NCI-H524 treated with DMSO at 0.1 percent for 48 hours (cell line): ENCODE data around the gene CEND1.

ENCODE experiments used
- DNase-seq: peaks from one replicate; lab custom pipeline; 2025; lab: John Stamatoyannopoulos, UW

CEND1 gene

DNA sequence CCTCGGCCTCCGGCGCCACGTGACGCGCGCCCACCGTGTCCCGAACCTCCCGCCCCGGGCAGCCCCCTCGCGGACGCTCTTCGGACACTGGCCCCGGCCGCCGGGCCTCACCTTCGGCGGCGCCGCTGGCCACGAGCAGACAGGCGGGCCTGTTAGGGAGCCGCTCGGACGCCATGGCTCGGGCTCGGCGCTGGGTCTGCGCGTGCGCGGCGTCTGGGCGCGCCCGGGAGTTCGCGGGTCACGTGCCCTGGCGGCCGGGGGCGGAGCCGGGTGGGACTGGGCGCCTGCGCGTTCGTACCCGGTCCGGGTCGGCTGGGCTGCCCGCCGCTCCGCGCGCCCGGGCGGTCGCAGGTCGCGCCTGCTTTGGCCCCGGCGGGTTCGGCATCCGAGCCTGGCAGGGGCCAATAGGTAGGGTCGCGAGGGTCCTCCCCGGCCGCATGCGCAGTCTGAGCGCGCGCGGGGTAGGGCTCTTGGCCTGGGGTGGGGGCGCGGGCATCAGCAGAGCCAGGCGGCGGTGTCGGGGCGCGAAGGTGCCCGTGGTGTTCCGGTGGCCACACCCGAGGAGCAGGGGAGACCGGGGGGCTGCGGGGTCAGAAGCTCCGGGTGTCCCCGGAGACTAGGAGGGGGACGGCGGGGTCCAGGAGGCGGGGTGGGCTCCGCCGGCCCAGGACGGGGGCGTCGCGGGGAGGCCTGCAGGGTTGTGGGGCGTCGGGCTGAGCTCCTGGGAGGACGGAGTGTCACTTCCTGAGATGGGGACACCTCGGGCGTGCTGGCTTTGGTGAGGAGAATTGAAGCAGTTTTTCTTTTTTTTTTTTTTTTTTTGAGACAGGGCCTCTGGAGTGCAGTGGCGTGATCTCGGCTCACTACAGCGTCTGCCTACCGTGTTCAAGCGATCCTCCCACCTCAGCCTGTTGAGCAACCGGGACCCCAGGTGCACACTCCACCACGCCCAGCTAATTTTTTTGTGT, 12.3 kb downstream of the CEND1 start, which contains the start of gene GATD1:
Gene GATD1 (minus strand): TSS at position 200 of the 968 bp plus-strand sequence. CDS start 25 bp downstream, at position 175.
- no peak for DNase-seq

DNA sequence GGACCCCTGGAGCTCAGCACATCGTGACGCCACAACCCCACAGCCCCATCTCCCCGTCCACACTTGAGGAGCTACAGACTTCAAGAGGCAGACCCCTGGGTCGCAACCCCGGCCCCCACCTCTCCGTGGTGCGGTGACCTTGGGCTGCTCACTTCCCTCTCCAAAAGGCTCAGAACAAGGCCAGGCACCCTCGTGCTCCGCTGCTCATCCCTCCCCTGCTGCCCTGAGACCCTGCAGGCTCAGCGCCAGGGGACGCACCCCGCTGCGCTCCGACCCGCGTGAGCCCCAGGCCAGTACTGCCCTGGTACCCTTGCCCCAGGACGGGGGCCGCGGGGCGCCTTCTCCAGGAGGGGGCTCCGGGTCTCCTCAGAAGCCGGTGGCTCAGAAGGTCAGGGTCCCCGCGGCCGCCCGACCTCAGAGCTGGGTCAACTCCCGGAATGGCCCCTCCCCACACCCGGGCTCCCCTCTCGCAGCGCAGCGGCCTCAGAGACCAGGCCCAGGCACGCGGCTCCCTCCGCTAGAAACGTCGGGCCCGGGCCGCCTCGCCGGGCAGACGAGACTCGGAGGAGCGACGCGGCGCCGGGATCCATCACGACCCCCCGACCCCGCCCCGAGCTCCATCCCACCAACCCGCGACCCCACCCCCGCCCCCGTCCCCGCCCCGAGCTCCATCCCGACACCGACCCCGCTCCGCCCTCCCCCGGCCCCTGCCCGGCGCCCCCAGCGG, 13.2 kb downstream of the CEND1 start:
- DNase-seq, result no peak

DNA sequence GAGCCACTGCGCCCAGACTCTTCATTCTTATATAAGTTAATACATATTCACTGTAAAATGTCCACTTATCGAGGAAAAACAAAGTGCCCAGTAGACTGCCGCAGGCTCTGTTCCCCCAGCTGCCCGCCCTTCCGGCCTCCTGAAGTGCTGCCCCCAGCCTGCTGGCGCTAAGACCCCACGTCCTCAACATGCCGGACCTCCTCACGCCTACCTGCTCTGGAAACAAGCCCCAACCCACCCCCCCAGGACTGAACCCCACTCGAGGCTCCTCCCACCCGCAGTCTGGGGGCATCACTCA, 13.7 kb downstream of the CEND1 start:
- no peak for DNase-seq

DNA sequence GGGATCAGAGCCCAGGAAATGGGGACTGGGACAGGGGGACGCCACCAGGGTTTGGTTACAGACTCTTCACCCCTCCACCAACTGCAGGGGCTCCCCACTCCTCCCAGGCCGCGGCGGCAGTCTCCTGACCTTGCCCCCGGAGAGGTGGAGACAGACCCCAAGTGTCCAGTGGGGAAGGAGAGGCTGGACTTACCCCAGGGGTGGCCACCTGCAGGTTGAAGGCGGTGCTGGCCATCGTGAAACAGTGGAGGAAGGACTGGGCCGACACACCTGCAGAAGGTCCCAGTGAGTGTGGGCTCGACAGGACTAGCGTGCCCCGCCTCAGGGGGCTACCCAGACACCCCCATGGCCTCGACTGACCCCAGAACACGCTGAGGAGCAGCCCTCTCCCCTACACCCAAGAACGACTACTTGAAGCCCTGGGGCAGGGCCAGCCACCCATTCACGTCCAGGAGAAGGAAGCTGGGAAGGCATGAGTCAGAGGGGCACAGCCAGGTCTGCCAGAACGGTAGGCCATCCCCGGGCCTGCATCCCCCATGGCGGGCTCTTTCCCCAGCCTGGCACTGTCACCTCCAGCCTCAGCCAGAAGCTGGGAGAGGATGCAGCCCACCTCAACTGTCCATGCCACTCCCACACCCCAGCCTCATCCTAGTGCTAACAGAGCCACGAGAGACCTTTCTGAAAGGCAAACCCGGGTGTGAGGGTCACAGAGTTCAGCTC, 14.9 kb downstream of the CEND1 start:
- DNase-seq, result no peak

DNA sequence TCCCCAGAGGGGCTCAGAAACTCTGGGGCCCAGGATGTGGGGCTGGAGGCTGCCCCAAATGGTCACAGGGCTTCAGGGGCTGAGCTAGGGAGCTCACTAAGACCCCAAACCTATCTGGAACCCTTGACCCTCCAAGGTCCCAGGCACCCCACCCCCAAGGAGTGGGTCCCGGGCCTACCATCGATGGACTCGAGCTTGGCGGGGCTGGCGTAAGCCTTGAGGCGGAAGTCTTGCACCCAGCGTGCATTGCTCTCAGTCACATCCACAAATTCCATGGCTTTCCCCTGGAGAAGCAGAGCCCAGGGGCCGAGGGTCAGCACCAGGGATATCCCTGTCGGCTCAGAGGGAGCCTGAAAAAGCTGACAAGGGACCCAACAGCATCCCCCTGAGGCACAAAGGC, 16.1 kb downstream of the CEND1 start:
- DNase-seq, result no peak

DNA sequence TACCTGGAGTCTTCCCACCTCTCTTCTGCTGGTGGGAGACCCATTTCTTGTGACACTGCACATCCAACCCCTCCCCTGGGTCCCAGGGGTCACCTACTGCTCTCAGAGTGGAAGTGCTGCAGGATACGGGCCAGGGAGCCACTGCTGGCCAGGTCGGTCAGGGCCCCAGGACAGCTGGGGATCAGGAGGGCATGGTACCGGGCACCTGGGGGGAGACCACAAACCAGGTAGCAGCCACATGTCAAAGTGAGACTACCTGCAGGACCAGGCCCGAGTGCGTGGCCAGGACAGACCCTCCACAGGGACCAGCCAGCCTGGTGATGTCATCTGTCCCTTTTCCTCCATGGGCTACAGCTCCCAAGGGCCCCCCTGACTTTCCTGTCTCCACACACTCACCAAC, 16.5 kb downstream of the CEND1 start:
- no peak for DNase-seq

DNA sequence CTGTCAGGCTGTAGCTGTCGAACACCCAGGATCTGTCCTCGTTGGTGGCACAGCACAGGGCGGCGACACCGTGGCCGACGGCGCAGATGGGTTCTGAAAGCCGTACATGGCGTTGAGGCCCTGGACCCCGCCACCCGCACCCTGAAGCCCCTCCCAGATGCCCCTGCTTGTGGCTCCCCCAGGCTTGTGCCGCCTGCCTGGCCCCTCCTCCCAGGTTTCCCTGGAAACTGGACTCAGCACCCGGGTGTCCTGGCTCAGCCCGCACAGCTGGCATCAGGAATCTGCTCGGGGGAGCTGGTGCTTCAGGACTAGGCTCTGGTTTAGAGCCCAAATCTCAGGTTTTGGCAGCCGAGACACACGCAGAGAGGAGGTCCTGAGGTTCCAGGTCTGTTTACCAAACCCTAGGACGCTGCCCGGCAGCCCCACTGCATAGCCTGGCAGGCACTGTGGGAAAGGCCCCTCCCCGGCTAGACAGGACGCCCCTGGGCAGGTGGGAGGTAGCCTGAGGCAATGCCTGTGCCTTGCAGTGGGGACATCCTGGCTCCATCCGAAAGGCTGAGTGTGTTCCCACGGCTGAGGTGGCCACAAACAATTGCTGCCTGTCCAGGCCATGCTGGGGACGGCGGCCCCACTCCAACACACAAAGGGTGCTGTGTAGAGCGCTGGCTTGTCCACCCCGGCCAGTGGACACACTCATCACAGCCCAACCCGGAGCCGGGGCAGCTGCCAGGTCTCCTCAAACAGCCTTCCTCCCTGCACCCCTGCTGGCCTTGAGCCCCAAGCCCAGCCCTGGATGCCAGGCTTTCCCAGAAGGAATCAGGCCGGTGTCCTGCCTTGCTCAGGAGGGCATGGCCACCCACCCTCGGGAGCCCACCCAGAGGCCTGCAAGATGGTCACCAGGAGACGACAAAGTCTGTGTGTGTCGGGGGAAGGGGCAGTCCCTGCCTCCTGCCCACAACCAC, 17.2 kb downstream of the CEND1 start:
- no peak for DNase-seq

DNA sequence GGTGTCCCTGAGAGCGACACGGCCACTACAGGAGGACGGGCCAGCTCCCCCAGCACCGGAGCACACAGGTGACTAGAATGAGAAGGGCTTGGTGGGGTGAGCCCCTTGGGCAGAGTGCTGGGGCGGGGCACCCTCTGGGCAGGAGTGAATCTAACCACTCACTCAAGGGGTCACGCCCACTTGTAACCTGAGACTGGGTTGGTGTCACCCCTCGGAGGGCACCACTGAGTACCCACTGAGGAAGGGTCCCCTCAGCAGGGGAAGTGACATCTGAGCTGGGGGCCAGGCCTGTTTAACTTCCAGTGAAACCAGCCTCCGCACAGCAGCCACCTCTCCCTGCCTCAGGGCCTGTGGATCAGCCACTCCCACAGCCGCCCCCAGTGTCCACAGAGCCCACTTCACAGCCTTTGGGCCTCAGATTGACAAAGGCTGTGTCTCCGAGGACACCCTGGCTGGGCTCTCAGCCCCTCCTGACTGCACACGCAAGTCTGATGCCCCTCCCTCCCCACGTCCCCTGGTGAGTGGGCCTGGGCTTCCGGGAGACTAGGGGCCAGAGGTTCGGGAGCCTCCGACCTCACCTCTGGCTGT, 18.2 kb downstream of the CEND1 start:
- no peak for DNase-seq

DNA sequence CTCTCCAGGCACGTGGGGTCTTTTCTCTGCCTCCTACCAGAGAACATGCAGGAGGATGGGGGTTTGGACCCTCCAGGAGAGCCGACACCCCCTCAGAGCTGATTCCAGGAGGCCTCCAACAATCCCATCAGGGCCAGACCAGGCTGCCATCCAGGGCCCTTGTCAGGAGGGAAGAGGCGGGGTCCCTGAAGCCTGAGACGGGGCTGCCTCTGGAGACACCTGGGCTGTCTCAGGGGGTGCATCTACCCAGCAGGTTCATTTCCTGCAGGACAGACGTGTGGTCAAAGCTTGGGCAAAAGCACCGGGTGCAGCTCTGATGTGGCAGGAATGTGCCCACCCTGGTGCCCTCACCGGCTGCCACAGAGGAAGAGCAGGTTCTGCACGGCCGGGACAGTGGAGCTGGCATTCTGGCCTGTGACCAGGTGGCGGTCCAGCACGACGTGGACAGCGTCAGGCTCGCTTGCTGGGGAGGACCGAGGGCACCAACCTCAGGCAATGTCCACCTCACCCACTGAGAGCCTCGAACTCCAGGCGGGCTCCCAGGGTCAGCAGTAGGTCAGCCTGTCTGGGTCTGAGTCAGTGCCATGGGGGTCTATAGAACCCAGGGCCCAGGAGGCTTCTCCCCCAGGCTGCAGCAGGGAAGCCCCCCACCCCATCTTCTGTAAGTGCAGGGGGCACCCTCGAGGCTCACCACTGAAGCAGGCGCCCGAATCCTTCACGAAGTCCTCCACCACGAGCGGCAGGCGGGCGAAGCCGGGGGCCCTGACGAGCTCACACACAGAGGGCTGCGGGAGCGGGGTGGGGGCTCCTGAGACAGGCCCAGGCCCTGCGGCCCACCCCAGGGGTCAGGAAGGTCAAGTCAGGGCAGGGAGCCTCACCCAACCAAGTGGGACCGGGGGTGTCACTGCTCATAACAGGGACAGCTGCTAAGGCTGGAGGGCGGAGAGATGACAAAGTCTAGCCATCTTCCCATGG, 19.0 kb downstream of the CEND1 start:
- DNase-seq, result no peak

DNA sequence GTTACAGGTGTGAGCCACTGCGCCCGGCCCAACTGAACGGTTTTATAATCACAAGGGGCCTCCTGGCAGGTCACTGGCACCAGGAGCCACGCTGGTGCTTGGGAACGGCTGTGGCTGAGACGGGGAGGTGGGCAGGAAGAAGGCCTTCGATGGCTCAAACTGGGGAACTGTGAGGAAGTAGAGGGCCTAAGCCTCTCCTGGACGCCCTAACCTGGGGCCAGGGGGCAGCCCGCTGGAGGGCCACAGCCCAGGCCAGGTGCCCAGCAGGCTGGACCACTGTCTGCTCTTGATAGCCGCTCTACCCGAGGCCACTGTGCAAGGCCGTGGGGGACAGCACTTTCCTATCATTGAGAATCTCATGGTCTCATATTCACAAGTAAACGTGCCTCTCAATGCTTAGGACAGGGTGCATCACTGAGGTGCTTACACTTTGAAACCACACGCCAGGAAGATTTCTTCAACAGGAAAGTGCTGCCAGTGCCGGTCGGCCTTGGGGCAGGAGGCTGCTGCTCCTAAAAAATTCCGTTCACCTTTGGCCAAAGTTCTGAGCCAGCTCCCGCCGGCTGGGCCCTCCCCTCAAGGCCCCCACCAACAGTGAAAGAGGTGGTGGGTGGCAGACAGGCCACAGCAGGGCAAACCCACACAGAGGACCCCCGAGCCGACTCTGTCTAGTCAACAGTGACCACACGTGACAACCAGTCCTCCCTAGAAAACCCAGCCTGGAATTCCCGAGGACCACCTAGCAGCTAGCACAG, 19.8 kb downstream of the CEND1 start:
- DNase-seq, result no peak

DNA sequence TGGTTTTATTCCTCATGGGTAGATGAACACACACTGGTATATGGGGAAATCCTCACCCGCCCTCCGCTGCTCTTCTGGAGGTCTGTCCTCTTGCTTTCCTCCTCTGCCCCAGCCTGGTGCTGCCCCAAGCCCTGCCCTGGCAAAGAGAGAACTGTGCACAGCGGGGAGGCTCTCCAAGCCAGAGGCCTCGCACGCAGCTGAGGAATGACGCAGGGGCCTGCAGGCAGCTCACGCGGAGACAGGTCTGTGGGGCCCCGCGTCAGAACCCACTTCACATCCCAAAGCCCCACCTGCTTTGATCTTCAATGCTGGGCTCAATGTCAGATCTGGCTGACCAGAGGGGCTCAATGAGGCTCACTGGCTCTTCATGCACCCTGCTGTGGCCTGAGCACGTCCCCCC, 22.7 kb downstream of the CEND1 start:
- DNase-seq, result no peak

DNA sequence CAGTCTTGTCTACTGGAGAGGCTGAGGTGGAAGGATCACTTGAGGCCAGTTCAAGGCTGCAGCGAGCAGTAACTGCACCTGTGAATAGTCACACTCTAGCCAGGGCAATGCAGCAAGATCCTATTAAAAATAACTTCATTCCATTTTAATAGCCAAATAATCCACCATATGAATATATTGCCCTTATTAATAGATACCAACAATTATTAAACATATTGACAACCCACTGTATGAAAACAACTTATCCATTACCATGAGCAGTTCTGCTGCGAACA, 23.0 kb downstream of the CEND1 start:
- no peak for DNase-seq

DNA sequence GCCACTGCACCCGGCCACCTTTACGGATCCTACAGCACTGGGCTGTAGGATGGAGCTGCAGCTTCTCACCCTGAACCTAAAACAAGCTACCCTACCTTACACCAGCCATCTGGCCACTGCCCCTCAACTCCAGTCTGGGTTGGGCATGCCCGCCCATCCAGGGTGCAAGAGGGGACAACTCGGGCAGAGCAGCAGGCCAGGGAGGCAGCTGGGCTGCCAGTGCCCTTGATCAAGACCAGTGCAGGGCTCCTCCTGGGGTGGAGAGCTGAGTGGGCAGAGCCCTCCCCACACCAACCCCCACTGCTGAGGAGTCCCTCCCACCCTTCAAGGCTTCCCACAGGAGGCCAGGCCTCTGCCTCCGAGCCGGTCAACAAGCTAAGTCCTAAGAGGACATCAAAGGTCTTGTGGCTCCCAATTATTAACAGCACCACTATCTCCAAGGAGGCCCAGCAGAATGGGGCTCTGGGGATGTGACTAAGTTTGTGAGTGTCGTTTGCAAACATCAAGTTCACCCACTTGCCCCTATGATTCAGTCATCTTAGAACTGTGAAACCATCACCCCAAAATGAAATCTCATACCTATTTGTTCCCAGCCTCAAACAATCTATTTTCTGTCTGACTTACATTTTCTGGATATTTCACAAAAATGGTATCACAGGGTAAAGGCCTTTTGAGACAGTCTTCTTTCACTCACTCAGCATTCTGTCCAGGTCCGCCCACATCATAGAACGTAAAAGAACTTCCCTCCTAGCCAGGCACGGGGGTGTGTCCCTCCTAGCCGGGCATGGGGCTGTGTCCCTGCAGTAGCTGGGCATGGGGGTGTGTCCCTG, 23.6 kb downstream of the CEND1 start:
- DNase-seq, result no peak

DNA sequence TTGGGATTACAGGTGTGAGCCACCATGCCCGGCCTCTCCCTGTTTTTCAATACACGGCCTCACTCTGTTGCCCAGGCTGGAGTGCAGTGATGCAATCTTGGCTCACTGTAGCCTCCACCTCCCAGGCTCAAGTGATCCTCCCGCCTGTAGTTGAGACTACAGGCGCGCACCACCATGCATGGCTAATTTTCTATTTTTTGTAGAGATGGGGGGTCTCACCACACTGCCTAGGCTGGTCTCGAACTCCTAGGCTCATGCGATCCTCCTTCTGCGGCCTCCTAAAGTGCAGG, 24.1 kb downstream of the CEND1 start:
- DNase-seq, result no peak

DNA sequence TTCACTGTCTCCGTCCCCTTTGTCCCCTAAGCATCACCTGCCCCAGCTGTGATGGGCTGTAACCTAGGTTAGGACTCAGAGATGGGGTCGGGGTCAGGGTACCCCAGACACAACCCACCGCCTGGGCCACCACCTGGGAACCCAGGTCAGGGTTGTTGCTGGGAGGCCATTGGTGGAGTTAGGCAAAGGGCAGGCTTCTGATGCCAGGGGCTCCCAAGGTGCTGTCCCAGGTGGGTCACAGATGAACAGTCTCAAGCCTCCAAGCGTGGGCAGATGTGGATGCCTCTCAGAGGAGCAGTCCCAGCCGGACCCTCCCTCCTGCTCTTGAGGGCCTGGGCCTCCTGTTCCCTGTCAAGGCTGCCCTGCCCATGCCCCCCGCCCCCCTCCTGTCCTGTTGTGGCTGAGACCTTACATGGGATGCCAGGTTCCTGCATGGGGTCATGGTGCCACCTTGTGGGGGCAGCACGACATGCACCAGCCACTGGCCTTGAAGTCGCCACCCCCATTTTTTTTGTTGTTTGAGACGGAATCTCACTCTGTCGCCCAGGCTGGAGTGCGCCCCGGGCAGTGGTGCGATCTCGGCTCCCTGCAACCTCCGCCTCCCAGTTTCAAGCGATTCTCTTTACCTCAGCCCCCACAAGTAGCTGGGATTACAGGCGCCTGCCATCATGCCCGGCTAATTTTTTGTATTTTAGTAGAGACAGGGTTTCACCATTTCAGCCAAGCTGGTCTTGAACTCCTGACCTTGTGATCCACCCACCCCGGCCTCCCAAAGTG, 24.7 kb downstream of the CEND1 start:
- peak; percentile 18 for DNase-seq

DNA sequence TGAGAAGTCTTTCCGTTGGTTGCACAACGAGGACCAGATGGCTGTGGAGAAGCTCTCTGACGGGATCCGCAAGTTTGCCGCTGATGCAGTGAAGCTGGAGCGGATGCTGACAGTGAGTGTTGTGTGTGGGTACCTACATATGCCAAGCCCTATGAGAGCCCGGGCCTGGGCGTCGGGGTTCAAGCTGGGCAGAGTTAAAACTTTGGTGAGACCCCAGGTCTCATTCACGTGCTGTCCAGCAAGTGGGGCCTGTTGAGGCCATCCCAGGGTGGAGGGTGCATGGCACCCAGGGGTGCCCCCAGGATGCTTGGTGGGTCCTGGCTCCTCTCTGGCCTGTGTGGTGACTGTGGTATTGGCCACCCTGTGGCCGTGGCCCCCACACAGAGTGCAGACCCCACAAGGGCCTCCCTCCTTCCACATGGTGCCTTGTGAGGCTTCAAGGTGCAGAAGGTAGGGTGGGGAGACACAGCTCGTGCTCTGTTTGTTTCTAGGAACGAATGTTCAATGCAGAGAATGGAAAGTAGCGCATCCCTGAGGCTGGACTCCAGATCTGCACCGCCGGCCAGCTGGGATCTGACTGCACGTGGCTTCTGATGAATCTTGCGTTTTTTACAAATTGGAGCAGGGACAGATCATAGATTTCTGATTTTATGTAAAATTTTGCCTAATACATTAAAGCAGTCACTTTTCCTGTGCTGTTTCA, 25.4 kb downstream of the CEND1 start:
- no peak for DNase-seq
